GM23338 (cell line): Measurements from ENCODE around the gene ID2. TPM values are rescaled to one million over a fixed set of nuclear protein-coding genes. Genes with fewer than 3 reads are reported as not detected.

Experiments used
- ATAC-seq: fragments of 200-7000 bp; cut with Tn5 transposase; 3 replicates; pipeline ENCODE4 v1.9.1; 2020
- DNase-seq: peaks from one replicate; pipeline ENCODE4 v3.0.0-alpha.2; 2015; ENCODE audit warnings: low spot score
- H2AFZ ChIP-seq: fragments of 200-600 bp; sonication (generic); 2 replicates; pipeline ENCODE4 v1.8.0; 2016; ENCODE audit warnings: antibody characterized with exemption, mild to moderate bottlenecking, moderate library complexity
- H3F3A ChIP-seq: fragments of 200-600 bp; sonication (generic); replicated peaks from 2 replicates; pipeline ENCODE4 v1.8.0; 2017; ENCODE audit warnings: antibody characterized with exemption, mixed run types, low read depth
- H3K27ac ChIP-seq: fragments of 200-600 bp; sonication (generic); 2 replicates; pipeline ENCODE4 v1.6.1; 2016; ENCODE audit warnings: low read depth
- H3K27me3 ChIP-seq: fragments of 200-600 bp; sonication (generic); 2 replicates; pipeline ENCODE4 v1.8.0; 2016; ENCODE audit warnings: mild to moderate bottlenecking, mixed run types, moderate library complexity; ENCODE audit not compliant: insufficient read depth
- H3K36me3 ChIP-seq: fragments of 200-600 bp; sonication (generic); 2 replicates; pipeline ENCODE4 v1.8.0; 2016; ENCODE audit warnings: mild to moderate bottlenecking; ENCODE audit not compliant: insufficient read depth
- H3K4me1 ChIP-seq: fragments of 200-600 bp; sonication (generic); 2 replicates; pipeline ENCODE4 v1.8.0; 2016; ENCODE audit warnings: mild to moderate bottlenecking, moderate library complexity; ENCODE audit not compliant: insufficient read depth
- H3K4me2 ChIP-seq: fragments of 200-600 bp; sonication (generic); 2 replicates; pipeline ENCODE4 v1.7.1; 2017; ENCODE audit warnings: mixed run types
- H3K4me3 ChIP-seq: fragments of 200-600 bp; sonication (generic); 2 replicates; pipeline ENCODE4 v1.6.1; 2016; ENCODE audit warnings: mixed run types
- H3K79me2 ChIP-seq: fragments of 200-600 bp; sonication (generic); replicated peaks from 2 replicates; pipeline ENCODE4 v1.8.0; 2017; ENCODE audit warnings: mild to moderate bottlenecking; ENCODE audit not compliant: insufficient read depth
- H3K9me2 ChIP-seq: fragments of 200-600 bp; sonication (generic); 2 replicates; pipeline ENCODE4 v1.8.0; 2017; ENCODE audit not compliant: insufficient read depth
- H4K20me1 ChIP-seq: fragments of 200-600 bp; sonication (generic); replicated peaks from 2 replicates; pipeline ENCODE4 v1.8.0; 2017; ENCODE audit warnings: mild to moderate bottlenecking; ENCODE audit not compliant: insufficient read depth
- H3K27ac Mint-ChIP-seq: 2 replicates; pipeline ENCODE4 v1.8.0; 2020; ENCODE audit warnings: inconsistent platforms, mild to moderate bottlenecking, moderate library complexity, mixed read lengths
- H3K27me3 Mint-ChIP-seq: 3 replicates; pipeline ENCODE4 v1.8.0; 2022; ENCODE audit warnings: low read depth, mild to moderate bottlenecking, moderate library complexity, mixed read lengths, inconsistent platforms; ENCODE audit not compliant: insufficient read depth, poor library complexity
- H3K36me3 Mint-ChIP-seq: 3 replicates; pipeline ENCODE4 v1.8.0; 2021; ENCODE audit warnings: low read depth, mild to moderate bottlenecking, inconsistent platforms, moderate library complexity, mixed read lengths
- H3K4me1 Mint-ChIP-seq: 3 replicates; pipeline ENCODE4 v1.8.0; 2020; ENCODE audit warnings: mild to moderate bottlenecking, inconsistent platforms, mixed read lengths
- H3K4me3 Mint-ChIP-seq: 3 replicates; pipeline ENCODE4 v1.8.0; 2021; ENCODE audit warnings: moderate library complexity, mild to moderate bottlenecking, inconsistent platforms, mixed read lengths
- H3K9me3 Mint-ChIP-seq: 3 replicates; pipeline ENCODE4 v1.8.0; 2020; ENCODE audit warnings: moderate library complexity, mild to moderate bottlenecking, inconsistent platforms, mixed read lengths
- CREB1 ChIP-seq: fragments of 250-450 bp; sonication (Bioruptor Pico); IDR thresholded peaks from 2 replicates; pipeline ENCODE4 v1.5.0; 2020; ENCODE audit warnings: low read depth, mild to moderate bottlenecking, moderate library complexity
- CTCF ChIP-seq, 2 experiments: fragments of 200-600 bp in 1 of 2; sonication (generic) in 1 of 2; conservative IDR thresholded peaks; 2 replicates each; pipeline versions ENCODE4 v1.5.1 to v1.6.1; 2016 to 2017; ENCODE audit warnings: antibody characterized with exemption in 2 of 2, low read depth in 2 of 2, mild to moderate bottlenecking in 2 of 2, moderate library complexity in 1 of 2
- EZH2 ChIP-seq: fragments of 200-600 bp; sonication (generic); IDR thresholded peaks from one replicate; pipeline ENCODE4 v1.8.0; 2017; ENCODE audit warnings: antibody characterized with exemption, mild to moderate bottlenecking, low read depth; ENCODE audit not compliant: unreplicated experiment
- POLR2AphosphoS5 ChIP-seq: IDR thresholded peaks from 2 replicates; pipeline ENCODE4 v1.6.1; 2016; ENCODE audit warnings: antibody characterized with exemption, low read depth
- REST ChIP-seq: IDR thresholded peaks from one replicate; pipeline ENCODE4 v1.6.1; 2018; ENCODE audit warnings: antibody characterized with exemption; ENCODE audit not compliant: unreplicated experiment
- polyA plus RNA-seq: library from polyadenylated mRNA; unstranded; fragments of >200 nt; fragmentation: Nextera tagmentation; extraction: Ambion mirVana; gene quantifications from 2 replicates; pipeline ENCODE4 v1.2.1, GENCODE V29; 2016
- total RNA-seq: library from RNA; depleted of rRNA; stranded (reverse); fragments of >200 nt; shearing (Covaris generic); gene quantifications from 2 replicates; pipeline ENCODE4 v1.2.3, GENCODE V29; 2014

Gene ID2
- total and polyA plus RNA-seq, 2 experiments from 2014 or later: 87.0 to 110 TPM

GRCh38 chr2:8699839-8700238 is 18.0 kb downstream of the ID2 start:
- no peak overlapping the region for H3K27ac ChIP-seq
- no peaks in the 10 kb centered on the region for H3K27me3 Mint-ChIP-seq

More at GRCh38 chr2:8699839-8700238, 18.0 kb downstream of the ID2 start:
- H3K4me2 ChIP-seq: no peak overlapping the region
- no peaks in the 10 kb centered on the region for H4K20me1 ChIP-seq
- no peaks in the 10 kb centered on the region for H3K36me3 Mint-ChIP-seq
- no peaks in the 10 kb centered on the region for H3F3A ChIP-seq
- H3K4me3 Mint-ChIP-seq: no peak overlapping the region
- TF ChIP-seq REST (no peak), CTCF (conservative IDR thresholded peaks at IDR 0.05; ENCODE audit: low read depth in 2 of 2) (no peak), CREB1 (CRISPR knock-in tag) (no peak), POLR2AphosphoS5 (no peak), EZH2 (no peak)
- H2AFZ ChIP-seq: no peak overlapping the region
- H3K27ac Mint-ChIP-seq: no peak overlapping the region
- H3K4me1 Mint-ChIP-seq: peaks cover 6% of the 10 kb centered on the region; the same call in 1 of the 3 replicates
- peaks cover 2% of the 10 kb centered on the region; the same call in 2 of the 3 replicates for H3K9me3 Mint-ChIP-seq
- H3K4me1 ChIP-seq: no peaks in the 10 kb centered on the region
- no peak for DNase-seq
- H3K79me2 ChIP-seq: no peaks in the 10 kb centered on the region
- no peak overlapping the region for H3K4me3 ChIP-seq
- H3K36me3 ChIP-seq: no peaks in the 10 kb centered on the region
- H3K9me2 ChIP-seq: no peaks in the 10 kb centered on the region
- ATAC-seq: no peak
- no peaks in the 10 kb centered on the region for H3K27me3 ChIP-seq
